Measurements from ENCODE around the gene FGFR1OP2.

FGFR1OP2 gene

DNA sequence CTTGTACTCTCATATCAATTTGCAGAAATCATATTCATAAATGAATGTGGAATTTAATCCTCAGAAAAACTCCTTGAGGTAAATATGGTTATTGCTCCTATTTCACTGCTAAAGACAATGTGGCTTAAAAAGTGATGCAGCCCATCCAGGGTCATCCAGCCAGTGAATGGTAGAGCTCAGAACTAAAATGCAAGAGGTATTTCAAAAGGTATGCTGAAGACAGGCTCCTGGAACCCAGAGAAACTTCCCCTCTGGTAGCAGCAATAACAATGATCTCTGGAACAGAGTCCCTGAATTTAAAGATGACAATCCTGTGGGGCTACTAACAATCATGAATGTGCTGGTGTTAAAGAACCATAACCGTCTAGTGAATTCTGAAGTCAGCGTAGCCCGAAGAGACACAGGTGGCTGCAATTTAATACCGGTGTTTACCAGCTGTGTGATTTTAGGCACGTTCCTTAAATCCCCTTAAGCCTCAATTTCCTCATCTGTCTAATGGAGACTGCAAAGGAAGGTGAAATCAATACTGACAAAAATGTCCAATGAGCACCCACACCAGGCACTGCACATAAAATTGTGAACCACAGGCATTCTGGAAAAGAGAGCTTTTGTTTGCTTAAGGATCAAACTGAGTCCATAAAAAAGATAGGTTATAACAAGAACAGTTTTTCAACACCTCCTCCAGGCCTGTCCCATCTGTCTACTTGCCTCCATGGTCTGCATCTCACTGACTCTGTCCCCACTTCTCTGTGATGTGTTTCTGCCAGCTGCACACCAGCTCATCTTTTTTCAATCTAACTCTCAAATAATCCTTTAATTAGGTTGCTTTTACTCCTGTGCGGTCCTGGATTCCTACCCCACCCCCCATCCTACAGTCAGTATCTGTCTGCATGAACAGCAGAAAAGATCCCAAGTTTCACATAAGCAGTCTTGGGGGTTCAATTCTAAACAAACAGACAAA lies 65.4 kb downstream of the FGFR1OP2 start:
- no peak for DNase-seq (ENCODE audit: low read depth)

DNA sequence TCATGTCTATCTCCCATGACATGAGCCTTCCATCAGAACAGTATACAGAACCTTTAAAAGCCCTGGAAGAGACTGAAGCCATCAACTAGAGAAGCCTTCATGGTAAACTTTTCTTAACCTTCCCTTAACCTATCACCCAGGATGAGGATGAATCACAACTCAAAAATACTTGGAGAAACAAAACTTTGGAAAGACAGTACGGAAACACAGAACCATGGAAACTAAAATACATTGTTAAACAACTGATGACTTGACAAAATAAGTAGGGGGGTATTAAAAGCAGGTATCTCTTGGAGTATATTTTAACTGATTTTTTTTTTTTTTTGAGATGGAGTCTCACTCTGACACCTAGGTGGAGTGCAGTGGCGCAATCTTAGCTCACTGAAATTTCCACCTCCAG lies 67.2 kb downstream of the FGFR1OP2 start:
- no peak for DNase-seq (ENCODE audit: low read depth)

DNA sequence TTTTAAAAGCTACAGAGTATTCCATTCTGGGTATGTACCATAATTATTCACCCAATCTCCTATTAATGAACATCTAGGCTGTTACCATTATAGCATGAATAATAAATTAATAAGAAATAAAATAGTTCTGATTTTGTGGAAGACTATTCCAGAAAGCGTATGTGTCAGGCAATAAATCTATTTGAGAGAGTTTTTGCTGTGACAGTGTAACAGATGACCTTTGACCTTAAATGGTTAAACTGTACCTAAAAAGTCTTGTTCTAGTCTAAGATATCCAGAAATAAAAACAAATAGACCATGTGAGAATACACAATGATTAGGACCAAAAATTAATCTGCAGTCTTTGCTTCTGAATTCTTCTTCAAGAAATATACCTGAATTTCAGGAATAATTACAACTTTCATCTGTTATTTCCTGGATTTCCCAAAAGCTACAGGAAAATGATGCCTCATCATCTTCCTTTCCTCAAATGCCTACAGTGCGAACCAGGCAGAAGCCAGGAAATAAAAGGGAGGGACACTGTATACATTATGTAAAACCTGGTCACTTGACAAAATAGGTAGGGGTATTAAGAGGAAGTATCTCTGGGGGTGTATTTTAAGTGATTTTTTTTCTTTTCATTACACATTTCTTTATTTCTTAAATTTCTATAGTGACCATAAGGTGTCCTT lies 68.7 kb downstream of the FGFR1OP2 start:
- DNase-seq (ENCODE audit: low read depth), result no peak

DNA sequence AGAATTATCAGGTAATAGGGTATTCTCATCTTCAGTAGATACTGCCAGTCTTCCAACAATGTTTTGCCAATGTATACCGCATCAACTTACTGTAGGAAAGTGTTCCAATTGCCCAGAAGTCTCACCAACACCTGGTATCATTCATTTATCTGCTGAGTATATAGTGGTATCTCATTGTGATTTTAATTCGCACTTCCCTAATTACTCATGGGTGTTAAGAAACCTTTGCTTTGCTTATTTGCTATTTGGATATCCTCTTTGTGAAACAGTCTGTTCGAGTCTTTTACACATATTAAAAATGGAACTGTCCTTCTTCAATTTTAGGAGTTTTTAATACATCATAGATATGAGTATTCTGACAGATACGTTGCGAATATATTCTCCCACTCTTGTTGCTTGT lies 69.8 kb downstream of the FGFR1OP2 start:
- no peak for DNase-seq (ENCODE audit: low read depth)

DNA sequence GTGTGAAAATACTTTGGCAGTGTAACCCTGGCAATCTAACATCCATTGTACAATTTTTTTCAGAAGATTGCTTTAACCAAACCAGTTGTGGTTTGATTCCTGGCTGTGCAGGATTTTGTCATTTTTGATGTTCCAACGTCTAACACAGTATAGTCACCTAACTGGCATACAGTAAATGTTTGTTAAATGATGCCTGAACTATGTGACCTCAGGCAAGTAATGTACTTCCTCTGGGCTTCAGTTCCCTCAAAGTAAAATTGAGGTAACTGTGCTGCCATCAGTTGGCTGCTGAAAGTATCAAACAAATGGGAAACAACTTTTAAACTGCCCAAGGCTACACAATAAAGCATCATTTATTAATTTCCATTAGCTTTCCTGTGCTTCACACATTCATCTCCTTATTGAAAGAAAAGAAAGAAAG lies 71.6 kb downstream of the FGFR1OP2 start:
- no peak for DNase-seq (ENCODE audit: low read depth)

DNA sequence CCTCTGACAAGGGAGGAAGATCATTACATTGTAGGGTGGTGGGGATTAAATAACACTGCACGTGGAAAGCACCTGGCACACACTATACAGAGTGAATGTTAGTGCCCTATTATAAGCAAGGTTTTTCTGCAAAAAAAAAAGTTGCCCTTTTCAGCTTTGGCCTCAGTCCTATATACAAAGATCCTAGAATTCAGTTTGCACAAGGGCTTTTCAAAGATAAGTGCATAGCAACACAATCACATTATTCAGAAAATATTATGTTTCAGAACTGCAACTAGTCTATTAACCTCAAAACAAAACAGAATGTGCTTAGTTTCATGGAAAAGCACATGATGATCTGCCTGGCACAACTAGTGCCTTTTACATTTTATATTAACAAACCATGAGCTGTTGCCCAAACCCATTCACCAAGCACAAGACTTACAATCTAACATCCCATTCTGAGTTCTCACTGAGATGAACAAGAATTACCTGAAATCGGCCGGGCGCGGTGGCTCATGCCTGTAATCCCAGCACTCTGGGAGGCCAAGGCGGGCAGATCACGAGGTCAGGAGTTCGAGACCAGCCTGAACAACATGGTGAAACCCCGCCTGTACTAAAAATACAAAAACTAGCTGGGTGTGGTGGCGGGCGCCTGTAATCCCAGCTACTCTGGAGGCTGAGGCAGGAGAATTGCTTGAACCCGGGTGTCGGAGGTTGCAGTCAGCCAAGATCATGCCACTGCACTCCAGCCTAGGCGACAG lies 74.1 kb downstream of the FGFR1OP2 start:
- DNase-seq (ENCODE audit: low read depth), result no peak

GRCh38 chr12:27012982-27013255 lies 74.6 kb downstream of the FGFR1OP2 start:
- DNase-seq (ENCODE audit: low read depth), result no peak

GRCh38 chr12:27013611-27014084 lies 75.4 kb downstream of the FGFR1OP2 start:
- DNase-seq (ENCODE audit: low read depth), result no peak

DNA sequence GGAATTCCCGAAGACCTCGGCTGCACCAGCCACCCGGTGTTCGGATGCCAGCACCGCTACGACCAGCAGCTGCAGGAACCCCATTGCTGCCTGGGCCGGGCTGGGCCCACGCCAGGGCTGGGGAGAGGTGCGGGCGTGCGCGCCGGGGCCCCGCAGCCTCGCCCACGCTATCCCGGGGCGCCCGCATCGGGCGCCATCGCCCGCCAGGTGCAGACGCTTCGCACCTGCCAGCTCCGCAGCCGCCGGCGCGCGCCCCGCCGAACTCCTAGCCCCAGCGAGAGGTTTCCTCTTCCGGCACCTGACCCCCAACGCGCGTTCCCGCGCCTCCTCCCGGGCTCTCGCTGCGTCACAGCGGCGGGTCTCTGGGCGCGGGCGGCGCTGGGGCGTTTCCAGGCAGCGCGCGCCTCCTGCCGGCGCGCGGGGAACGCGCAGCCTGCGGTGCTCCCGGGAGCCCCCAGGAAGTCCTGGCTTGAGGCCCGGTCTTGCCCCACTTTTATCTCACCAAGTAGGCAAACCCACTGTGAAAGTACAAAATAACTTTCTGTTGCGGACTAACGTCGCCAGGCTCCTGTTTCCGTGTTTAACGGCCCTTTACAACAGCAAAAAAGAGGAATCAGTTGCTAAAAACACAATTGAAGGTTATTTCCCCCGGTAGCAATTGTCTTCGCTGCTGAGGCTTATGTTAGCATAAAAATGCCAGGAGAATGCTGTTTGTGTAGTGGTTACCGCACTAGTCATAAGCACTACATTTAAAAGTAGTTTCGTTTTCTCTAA lies 76.0 kb downstream of the FGFR1OP2 start, which contains the start of gene TM7SF3:
TM7SF3 (minus strand) TSS at position 300 of the 774 bp plus-strand sequence; CDS start at position 84, 216 bp downstream.
- peak; percentile 72 for DNase-seq (ENCODE audit: low read depth)

- no peak for DNase-seq (ENCODE audit: low read depth)
Measured at GRCh38 chr12:27014859-27015729, 76.8 kb downstream of the FGFR1OP2 start.

DNA sequence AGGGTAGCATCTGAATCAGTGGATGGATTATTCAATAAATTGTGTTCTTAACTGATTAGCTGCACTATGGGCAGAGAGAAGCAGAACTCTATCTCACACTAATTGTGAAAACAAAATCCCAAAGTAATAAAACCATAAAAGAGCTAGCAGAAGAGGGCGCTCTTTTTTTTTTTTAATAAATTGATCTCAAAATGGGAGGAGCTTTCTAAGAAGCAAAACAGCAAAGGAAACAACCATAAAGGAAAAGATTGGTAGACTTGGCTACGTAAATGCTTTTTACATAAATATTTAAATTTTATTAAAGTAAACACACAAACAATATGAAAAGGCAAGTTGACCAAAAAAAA lies 77.4 kb downstream of the FGFR1OP2 start:
- no peak for DNase-seq (ENCODE audit: low read depth)

All from stromal cell of bone marrow (primary cell).